ENCODE measurements around the gene NCOA1. TPM values are rescaled to one million over a fixed set of nuclear protein-coding genes. Genes with fewer than 3 reads are reported as not detected.

The NCOA1 gene
- total and polyA plus RNA-seq, 2 of the 4 experiments (the other 2 are of a cell fraction) = 6.7 to 11.3 TPM

DNA sequence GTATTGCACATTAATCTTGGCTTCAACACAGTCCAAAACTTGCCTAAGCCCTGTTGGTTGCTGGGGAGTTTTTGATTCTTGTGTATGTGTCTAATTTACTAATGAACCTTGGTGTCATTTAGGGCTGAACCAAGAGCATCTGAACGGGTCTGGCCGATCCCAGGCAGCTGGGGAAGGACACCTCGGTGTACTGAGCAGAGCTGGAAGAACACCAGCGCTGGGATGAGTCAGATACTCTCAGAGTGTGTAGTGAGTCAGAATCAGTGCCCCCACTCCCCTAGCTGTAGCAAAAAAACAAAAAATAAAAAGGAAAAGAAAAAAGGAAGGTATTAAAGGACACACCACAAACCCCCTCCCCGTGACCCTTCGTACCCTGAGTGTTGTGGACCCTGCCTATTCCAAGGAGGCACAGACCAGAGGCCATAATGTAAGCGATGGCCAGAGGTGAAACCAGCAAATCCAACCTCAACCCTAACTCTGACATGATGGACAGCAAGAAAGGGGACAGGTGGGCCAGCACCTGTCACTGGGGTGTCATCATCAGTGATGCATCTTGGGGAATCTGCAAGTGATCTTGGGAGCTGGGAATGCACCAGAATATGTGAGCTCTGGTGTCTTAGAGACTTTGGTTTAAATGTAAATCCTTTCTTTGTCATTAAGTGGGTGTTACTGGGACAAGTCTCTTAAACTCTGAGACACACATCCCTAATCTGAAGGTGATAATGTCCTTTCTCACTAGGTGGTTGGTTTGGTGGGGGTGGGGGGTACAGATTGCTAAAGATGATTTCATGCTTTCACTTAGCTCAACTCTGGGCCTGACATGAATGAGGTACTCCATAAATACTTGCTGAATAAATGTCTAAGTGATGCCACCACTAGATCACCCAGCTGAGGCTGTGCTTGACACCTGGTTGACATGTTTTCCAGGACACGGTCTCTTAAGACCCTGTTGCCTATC is 34.2 kb upstream of the NCOA1 start (continued):
- peak; percentile 89 for TF ChIP-seq FOS (IDR thresholded peaks at IDR 0.05; ENCODE audit: low read depth, low read length)
- no peak for TF ChIP-seq MXI1 (IDR thresholded peaks at IDR 0.05; ENCODE audit: borderline replicate concordance, low read depth, low read length)

DNA sequence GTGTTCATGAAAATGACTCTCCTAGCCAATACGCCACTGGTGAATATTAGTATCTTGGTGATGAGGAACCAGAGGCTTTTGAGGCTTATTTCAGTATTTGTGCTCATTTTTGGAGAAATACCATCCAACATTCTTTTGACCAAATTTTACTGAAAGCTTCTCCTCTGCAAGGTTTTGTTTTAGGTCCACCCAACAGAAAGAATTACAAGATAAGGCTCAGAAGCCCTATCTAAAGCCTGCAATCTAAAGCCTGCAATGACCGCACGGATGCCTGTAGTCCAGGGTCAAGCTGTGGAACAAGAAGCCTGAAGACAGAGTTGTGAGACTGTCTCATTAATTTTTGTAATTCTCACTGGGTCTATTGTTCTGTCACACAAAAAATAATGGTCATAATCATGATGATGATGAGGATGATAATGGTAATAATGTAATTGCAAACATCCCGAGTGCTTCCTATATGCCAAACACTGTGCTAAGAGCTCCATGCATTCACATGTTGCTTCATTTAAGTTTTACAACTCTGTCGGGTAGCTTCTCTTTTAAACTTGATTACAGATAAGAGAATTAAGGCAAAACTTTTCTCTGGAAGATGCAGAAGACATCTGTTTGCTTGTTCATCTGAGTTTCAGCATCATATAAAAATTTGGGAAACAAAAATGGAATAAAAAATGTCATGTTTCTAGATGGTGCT is 33.2 kb upstream of the NCOA1 start:
- no peak overlapping the region for H2BK15ac ChIP-seq (ENCODE audit: low read depth, low read length)
- no peak overlapping the region for H4K8ac ChIP-seq (ENCODE audit: low read depth in 2 of 2, low read length in 2 of 2)
- no peak overlapping the region for H3K4me2 ChIP-seq (ENCODE audit: low read depth, low read length)
- no peak overlapping the region for H4K91ac ChIP-seq (ENCODE audit: insufficient read depth, low read depth, low read length)
- H2BK5ac ChIP-seq (ENCODE audit: low read depth, low read length, poor library complexity, severe bottlenecking) = no peak overlapping the region
- WGBS, 2 experiments (ENCODE audit: extremely low coverage in 2 of 2, insufficient read length in 1 of 2) = no CpG with 5 or more reads among the region's 5 CpGs
- no peaks in the 10 kb centered on the region for H4K20me1 ChIP-seq (ENCODE audit: insufficient read depth, low read length)
- no peak overlapping the region for H3K23ac ChIP-seq (ENCODE audit: low read depth, low read length)
- no peak for DNase-seq
- H4K5ac ChIP-seq (ENCODE audit: low read depth, low read length) = no peak overlapping the region
- BruUV-seq (replicated peaks) = no TSS peak
- no peak overlapping the region for H3K14ac ChIP-seq (replicated peaks; ENCODE audit: low read depth, low read length)
- H3K9me1 ChIP-seq (ENCODE audit: insufficient read depth, low read length) = 0 out of 2 replicates have a peak, but pooled peaks cover 4% of the 10 kb centered on the region
- no peak overlapping the region for H3K9ac ChIP-seq (ENCODE audit: low read depth, low read length)
- H3K4me1 ChIP-seq (ENCODE audit: control insufficient read depth, insufficient read depth, low read length) = peaks cover 3% of the 10 kb centered on the region; the same call in 1 of the 2 replicates
- H3K36me3 ChIP-seq (ENCODE audit: control insufficient read depth, insufficient read depth, low read length) = no peaks in the 10 kb centered on the region
- no peaks in the 10 kb centered on the region for H3K9me3 ChIP-seq (ENCODE audit: control insufficient read depth, insufficient read depth, low read length)
- H3K56ac ChIP-seq (ENCODE audit: extremely low read depth, insufficient read depth, low read length) = no peak overlapping the region
- no peak overlapping the region for H2AK5ac ChIP-seq (ENCODE audit: low read depth, low read length)
- no peak overlapping the region for H3K4me3 ChIP-seq (ENCODE audit: insufficient read depth, low read depth, low read length)
- no peaks in the 10 kb centered on the region for H3K79me1 ChIP-seq (ENCODE audit: low read depth in 1 of 2, low read length in 2 of 2)
- dilution Hi-C loops (cut with HindIII; ENCODE audit: low sequenced_read_pairs, unreplicated experiment) (no loop called here), intact Hi-C loops (cut with micrococcal nuclease) (no loop called here), in situ Hi-C loops (cut with MboI; ENCODE audit: low sequenced_read_pairs) (no loop called here)
- peaks cover 13% of the 10 kb centered on the region for H3K27me3 ChIP-seq (ENCODE audit: control insufficient read depth, insufficient read depth, low read length)
- no peak overlapping the region for H2AK9ac ChIP-seq (replicated peaks; ENCODE audit: low read depth, low read length, poor library complexity)
- no peak overlapping the region for H3K18ac ChIP-seq (ENCODE audit: low read depth, low read length)
- CTCF ChIA-PET = no interaction called here
- no peak overlapping the region for H2BK20ac ChIP-seq (ENCODE audit: low read depth, low read length)
- H3K27ac ChIP-seq (ENCODE audit: insufficient read depth, low read length) = no peak overlapping the region
- H2BK120ac ChIP-seq (ENCODE audit: low read depth, low read length) = no peak overlapping the region
- POLR2A ChIA-PET (ENCODE audit: unreplicated experiment) = no interaction called here
- no peak overlapping the region for H2AFZ ChIP-seq (replicated peaks; ENCODE audit: low read length, poor library complexity)
- H3K4ac ChIP-seq (ENCODE audit: low read depth, low read length) = no peak overlapping the region
- ATAC-seq (ENCODE audit: low read depth) = no peak
- TF ChIP-seq MAFK (IDR thresholded peaks at IDR 0.05; ENCODE audit: low read depth, low read length) (no peak), FOS (IDR thresholded peaks at IDR 0.05; ENCODE audit: low read depth, low read length) (no peak), RCOR1 (IDR thresholded peaks at IDR 0.05; ENCODE audit: insufficient replicate concordance, low read length) (no peak), BHLHE40 (IDR thresholded peaks at IDR 0.05; ENCODE audit: low read depth, low read length) (no peak), CEBPB (IDR thresholded peaks at IDR 0.05; ENCODE audit: low read depth, low read length) (no peak), MAZ (IDR thresholded peaks at IDR 0.05; ENCODE audit: borderline replicate concordance, low read depth, low read length) (no peak)
- TF ChIP-seq, protein P1, sequence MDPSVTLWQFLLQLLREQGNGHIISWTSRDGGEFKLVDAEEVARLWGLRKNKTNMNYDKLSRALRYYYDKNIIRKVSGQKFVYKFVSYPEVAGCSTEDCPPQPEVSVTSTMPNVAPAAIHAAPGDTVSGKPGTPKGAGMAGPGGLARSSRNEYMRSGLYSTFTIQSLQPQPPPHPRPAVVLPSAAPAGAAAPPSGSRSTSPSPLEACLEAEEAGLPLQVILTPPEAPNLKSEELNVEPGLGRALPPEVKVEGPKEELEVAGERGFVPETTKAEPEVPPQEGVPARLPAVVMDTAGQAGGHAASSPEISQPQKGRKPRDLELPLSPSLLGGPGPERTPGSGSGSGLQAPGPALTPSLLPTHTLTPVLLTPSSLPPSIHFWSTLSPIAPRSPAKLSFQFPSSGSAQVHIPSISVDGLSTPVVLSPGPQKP (IDR thresholded peaks at IDR 0.05; ENCODE audit: borderline replicate concordance, low read depth, low read length) = no peak
- TF ChIP-seq, protein P2, sequence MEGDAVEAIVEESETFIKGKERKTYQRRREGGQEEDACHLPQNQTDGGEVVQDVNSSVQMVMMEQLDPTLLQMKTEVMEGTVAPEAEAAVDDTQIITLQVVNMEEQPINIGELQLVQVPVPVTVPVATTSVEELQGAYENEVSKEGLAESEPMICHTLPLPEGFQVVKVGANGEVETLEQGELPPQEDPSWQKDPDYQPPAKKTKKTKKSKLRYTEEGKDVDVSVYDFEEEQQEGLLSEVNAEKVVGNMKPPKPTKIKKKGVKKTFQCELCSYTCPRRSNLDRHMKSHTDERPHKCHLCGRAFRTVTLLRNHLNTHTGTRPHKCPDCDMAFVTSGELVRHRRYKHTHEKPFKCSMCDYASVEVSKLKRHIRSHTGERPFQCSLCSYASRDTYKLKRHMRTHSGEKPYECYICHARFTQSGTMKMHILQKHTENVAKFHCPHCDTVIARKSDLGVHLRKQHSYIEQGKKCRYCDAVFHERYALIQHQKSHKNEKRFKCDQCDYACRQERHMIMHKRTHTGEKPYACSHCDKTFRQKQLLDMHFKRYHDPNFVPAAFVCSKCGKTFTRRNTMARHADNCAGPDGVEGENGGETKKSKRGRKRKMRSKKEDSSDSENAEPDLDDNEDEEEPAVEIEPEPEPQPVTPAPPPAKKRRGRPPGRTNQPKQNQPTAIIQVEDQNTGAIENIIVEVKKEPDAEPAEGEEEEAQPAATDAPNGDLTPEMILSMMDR (conservative IDR thresholded peaks at IDR 0.05; ENCODE audit: low read depth, low read length) = no peak
- TF ChIP-seq, protein P3, sequence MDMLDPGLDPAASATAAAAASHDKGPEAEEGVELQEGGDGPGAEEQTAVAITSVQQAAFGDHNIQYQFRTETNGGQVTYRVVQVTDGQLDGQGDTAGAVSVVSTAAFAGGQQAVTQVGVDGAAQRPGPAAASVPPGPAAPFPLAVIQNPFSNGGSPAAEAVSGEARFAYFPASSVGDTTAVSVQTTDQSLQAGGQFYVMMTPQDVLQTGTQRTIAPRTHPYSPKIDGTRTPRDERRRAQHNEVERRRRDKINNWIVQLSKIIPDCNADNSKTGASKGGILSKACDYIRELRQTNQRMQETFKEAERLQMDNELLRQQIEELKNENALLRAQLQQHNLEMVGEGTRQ (IDR thresholded peaks at IDR 0.05; ENCODE audit: low read depth, low read length) = no peak

All from IMR-90 (cell line).